Neural cell (in vitro differentiated cells): Measurements from ENCODE around the gene BUD23. TPM values are rescaled to one million over a fixed set of nuclear protein-coding genes. Genes with fewer than 3 reads are reported as not detected.

Source experiments
- H2AFZ ChIP-seq: fragments of 200-600, 300-800 bp; sonication (generic), shearing (Covaris generic); 2 replicates; pipeline ENCODE4 v1.6.0; 2014; ENCODE audit warnings: low read depth, mild to moderate bottlenecking, antibody characterized with exemption, low read length, moderate library complexity
- H3F3A ChIP-seq: fragments of 200-600 bp; shearing (Covaris generic); 2 replicates; pipeline ENCODE4 v1.6.1; 2016; ENCODE audit warnings: mild to moderate bottlenecking, moderate library complexity, mixed read lengths, antibody characterized with exemption, low read length; ENCODE audit not compliant: insufficient read depth, poor library complexity, severe bottlenecking
- H3K27ac ChIP-seq: fragments of 200-600, 300-800 bp; sonication (generic), shearing (Covaris generic); 2 replicates; pipeline ENCODE4 v1.5.1; 2014; ENCODE audit warnings: mild to moderate bottlenecking, low read length, moderate library complexity
- H3K27me3 ChIP-seq: fragments of 300-800, 200-600 bp; sonication (generic), shearing (Covaris generic); 2 replicates; pipeline ENCODE4 v1.6.0; 2014; ENCODE audit warnings: mild to moderate bottlenecking, low read depth, low read length, moderate library complexity; ENCODE audit not compliant: insufficient read depth
- H3K36me3 ChIP-seq: fragments of 300-800, 200-600 bp; sonication (generic), shearing (Covaris generic); 2 replicates; pipeline ENCODE4 v1.5.1; 2014; ENCODE audit warnings: mild to moderate bottlenecking, antibody characterized with exemption, low read length, moderate library complexity; ENCODE audit not compliant: insufficient read depth
- H3K4me2 ChIP-seq: fragments of 300-800, 200-600 bp; sonication (generic), shearing (Covaris generic); 2 replicates; pipeline ENCODE4 v1.6.0; 2014; ENCODE audit warnings: mild to moderate bottlenecking, low read length
- H3K4me3 ChIP-seq: fragments of 300-800, 200-600 bp; sonication (generic), shearing (Covaris generic); 2 replicates; pipeline ENCODE4 v1.5.1; 2014; ENCODE audit warnings: mild to moderate bottlenecking, low read length, moderate library complexity
- H3K79me2 ChIP-seq: fragments of 200-600 bp; shearing (Covaris generic); replicated peaks from 2 replicates; pipeline ENCODE4 v1.6.0; 2014; ENCODE audit warnings: mild to moderate bottlenecking, low read length, moderate library complexity; ENCODE audit not compliant: insufficient read depth
- H3K9ac ChIP-seq: fragments of 300-800, 200-600 bp; sonication (generic), shearing (Covaris generic); 2 replicates; pipeline ENCODE4 v1.6.1; 2016; ENCODE audit warnings: mild to moderate bottlenecking, low read length, mixed read lengths
- H3K9me2 ChIP-seq: fragments of 200-600 bp; shearing (Covaris generic); 2 replicates; pipeline ENCODE4 v1.6.1; 2016; ENCODE audit warnings: mild to moderate bottlenecking, low read length, mixed read lengths; ENCODE audit not compliant: insufficient read depth
- H3K9me3 ChIP-seq: fragments of 200-600, 300-800 bp; sonication (generic), shearing (Covaris generic); 2 replicates; pipeline ENCODE4 v1.6.1; 2016; ENCODE audit warnings: mild to moderate bottlenecking, mixed run types, low read length, moderate library complexity, mixed read lengths
- H4K20me1 ChIP-seq: fragments of 200-600 bp; shearing (Covaris generic); 2 replicates; pipeline ENCODE4 v1.6.1; 2016; ENCODE audit warnings: mild to moderate bottlenecking, mixed run types; ENCODE audit not compliant: insufficient read depth
- CTCF ChIP-seq: fragments of 450-650 bp; IDR thresholded peaks from 2 replicates; pipeline ENCODE4 v1.5.1; 2014; ENCODE audit warnings: antibody characterized with exemption, mild to moderate bottlenecking, moderate library complexity; ENCODE audit not compliant: poor library complexity, severe bottlenecking
- EP300 ChIP-seq: fragments of 450-650 bp; conservative IDR thresholded peaks from 2 replicates; pipeline ENCODE4 v1.6.1; 2014; ENCODE audit warnings: antibody characterized with exemption, mild to moderate bottlenecking, moderate library complexity; ENCODE audit not compliant: poor library complexity, severe bottlenecking
- EZH2 ChIP-seq: fragments of 200-600, 300-800 bp; shearing (Covaris generic), sonication (generic); IDR thresholded peaks from 2 replicates; pipeline ENCODE4 v1.6.1; 2014; ENCODE audit warnings: antibody characterized with exemption, low read length, borderline replicate concordance, mild to moderate bottlenecking; ENCODE audit not compliant: insufficient read depth, poor library complexity, severe bottlenecking
- MXI1 ChIP-seq: fragments of 450-650 bp; conservative IDR thresholded peaks from 2 replicates; pipeline ENCODE4 v1.6.1; 2014; ENCODE audit warnings: antibody characterized with exemption, mild to moderate bottlenecking; ENCODE audit not compliant: poor library complexity, severe bottlenecking
- POLR2AphosphoS5 ChIP-seq: IDR thresholded peaks from 2 replicates; pipeline ENCODE4 v1.6.1; 2012
- RAD21 ChIP-seq: fragments of 450-650 bp; conservative IDR thresholded peaks from 2 replicates; pipeline ENCODE4 v1.6.1; 2014; ENCODE audit warnings: antibody characterized with exemption, mild to moderate bottlenecking, moderate library complexity
- REST ChIP-seq: IDR thresholded peaks from 2 replicates; pipeline ENCODE4 v1.6.1; 2012; ENCODE audit warnings: borderline replicate concordance
- SMC3 ChIP-seq: fragments of 450-650 bp; conservative IDR thresholded peaks from 2 replicates; pipeline ENCODE4 v1.6.1; 2014; ENCODE audit warnings: antibody characterized with exemption, mild to moderate bottlenecking, moderate library complexity; ENCODE audit not compliant: poor library complexity
- TAF1 ChIP-seq: IDR thresholded peaks from 2 replicates; pipeline ENCODE4 v1.6.1; 2012; ENCODE audit warnings: low read depth
- polyA plus RNA-seq: library from polyadenylated mRNA; depleted of rRNA; stranded (reverse); fragments of >200 nt; gene quantifications from 2 replicates; pipeline ENCODE4 v1.2.3, GENCODE V29; 2014

BUD23 gene
- polyA plus RNA-seq, 1 donor from 2014 or later: 82.9 TPM

- H4K20me1 ChIP-seq: no peaks in the 10 kb centered on the region
- H3K4me3 ChIP-seq: peak overlapping the region; percentile 99
- H3K27me3 ChIP-seq: no peaks in the 10 kb centered on the region
- no peak overlapping the region for H3K9ac ChIP-seq
- no peak overlapping the region for H3K27ac ChIP-seq
- H3K9me2 ChIP-seq: no peaks in the 10 kb centered on the region
- H3K9me3 ChIP-seq: no peaks in the 10 kb centered on the region
- no peaks in the 10 kb centered on the region for H3K36me3 ChIP-seq
- TF ChIP-seq EP300 (no peak), CTCF (no peak), SMC3 (no peak), TAF1 (no peak), REST (no peak), RAD21 (no peak), MXI1 (no peak), EZH2 (no peak), POLR2AphosphoS5 (no peak)
- peaks cover 36% of the 10 kb centered on the region for H3K79me2 ChIP-seq
- peak overlapping the region; percentile 41 for H3K4me2 ChIP-seq
- no peak overlapping the region for H2AFZ ChIP-seq
- no peaks in the 10 kb centered on the region for H3F3A ChIP-seq
Observed at GRCh38 chr7:73681031-73681430, 2.4 kb upstream of the BUD23 start.

GRCh38 chr7:73682745-73683055 is 697 bp upstream of the BUD23 start:
- Histone ChIP-seq H3K9ac (peak overlapping the region; percentile 90), H3K4me3 (peak overlapping the region; percentile 99), H3K9me2 (no peaks in the 10 kb centered on the region), H3K27me3 (no peaks in the 10 kb centered on the region), H3F3A (no peaks in the 10 kb centered on the region), H3K36me3 (no peaks in the 10 kb centered on the region), H3K4me2 (peak overlapping the region; percentile 94), H3K27ac (peak overlapping the region; percentile 85), H2AFZ (peak overlapping the region; percentile 65), H3K79me2 (peaks cover 38% of the 10 kb centered on the region), H3K9me3 (no peaks in the 10 kb centered on the region), H4K20me1 (no peaks in the 10 kb centered on the region)
- TF ChIP-seq SMC3 (no peak), REST (no peak), TAF1 (no peak), RAD21 (no peak), EZH2 (no peak), EP300 (no peak), CTCF (no peak), POLR2AphosphoS5 (no peak)
